Stimulated activated CD4-positive, alpha-beta T cell treated with anti-CD3 and anti-CD28 coated beads, Interleukin-15, amount 100 ng/mL, for 48 hours (primary cell): ENCODE measurements around the gene TMED6.
"Not testable (repeated sequence)": the region's sequence is repeated elsewhere in the genome, so short reads cannot be mapped to it uniquely, and the experiment has no call there.

Experiments
- DNase-seq, 2 donors: peaks; one replicate each; pipeline ENCODE4 v3.0.0-alpha.2; 2020; ENCODE audit warnings: low read depth in 2 of 2

The TMED6 gene

GRCh38 chr16:69360070-69360469 lies 8.5 kb upstream of the TMED6 start:
- not testable (repeated sequence) for DNase-seq

DNA sequence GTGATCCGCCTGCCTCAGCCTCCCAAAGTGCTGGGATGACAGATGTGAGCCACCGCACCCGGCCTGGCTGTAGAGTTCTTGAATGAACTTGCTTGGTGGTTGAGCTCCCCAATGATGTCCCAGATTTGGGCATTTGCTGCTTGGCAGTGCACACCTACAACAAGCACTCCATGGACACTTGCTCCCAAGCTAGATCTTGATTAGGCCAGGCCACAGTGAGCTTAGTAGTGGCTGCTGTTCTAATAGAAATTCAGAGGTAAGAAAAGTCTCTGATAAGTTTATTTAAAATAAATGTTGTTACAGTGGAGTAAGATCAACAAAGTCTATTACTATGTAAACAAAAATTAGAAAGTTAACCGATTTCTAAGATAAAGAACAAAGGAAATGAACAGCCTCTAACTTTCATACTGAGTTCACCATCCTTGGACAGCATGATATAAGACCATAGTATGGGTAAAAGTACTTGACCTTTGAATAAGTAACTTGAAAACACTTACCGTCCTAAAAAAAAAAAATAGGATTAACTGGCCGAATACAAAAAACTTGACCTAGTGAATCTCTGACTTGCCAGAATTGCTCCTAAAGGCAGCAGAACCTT lies 951 bp downstream of the TMED6 start:
- DNase-seq, result no peak

- DNase-seq, result no peak
Measured at GRCh38 chr16:69349536-69349935, 2.0 kb downstream of the TMED6 start.

- DNase-seq, result no peak
Measured at GRCh38 chr16:69348222-69348621, 3.4 kb downstream of the TMED6 start.

GRCh38 chr16:69346683-69347082 lies 4.9 kb downstream of the TMED6 start:
- DNase-seq, result no peak

DNA sequence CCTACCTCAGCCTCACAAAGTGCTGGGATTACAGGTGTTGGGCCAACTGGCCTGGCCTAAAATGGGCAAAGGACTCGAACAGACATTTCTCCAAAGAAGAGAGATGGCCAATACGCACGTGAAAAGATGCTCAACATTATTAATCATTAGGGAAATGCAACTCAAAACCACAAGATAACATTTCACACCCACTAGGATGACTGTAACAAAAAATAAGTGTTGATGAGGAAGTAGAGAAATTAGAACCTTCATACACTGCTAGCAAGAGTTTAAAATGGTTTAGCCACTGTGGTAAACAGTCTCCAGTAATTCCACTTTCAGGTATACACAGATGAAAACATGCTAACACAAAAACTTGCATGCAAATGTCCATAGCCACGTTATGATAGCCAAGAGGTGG lies 5.7 kb downstream of the TMED6 start:
- DNase-seq, result no peak

GRCh38 chr16:69344171-69344570 lies 7.4 kb downstream of the TMED6 start:
- DNase-seq, result no peak

DNA sequence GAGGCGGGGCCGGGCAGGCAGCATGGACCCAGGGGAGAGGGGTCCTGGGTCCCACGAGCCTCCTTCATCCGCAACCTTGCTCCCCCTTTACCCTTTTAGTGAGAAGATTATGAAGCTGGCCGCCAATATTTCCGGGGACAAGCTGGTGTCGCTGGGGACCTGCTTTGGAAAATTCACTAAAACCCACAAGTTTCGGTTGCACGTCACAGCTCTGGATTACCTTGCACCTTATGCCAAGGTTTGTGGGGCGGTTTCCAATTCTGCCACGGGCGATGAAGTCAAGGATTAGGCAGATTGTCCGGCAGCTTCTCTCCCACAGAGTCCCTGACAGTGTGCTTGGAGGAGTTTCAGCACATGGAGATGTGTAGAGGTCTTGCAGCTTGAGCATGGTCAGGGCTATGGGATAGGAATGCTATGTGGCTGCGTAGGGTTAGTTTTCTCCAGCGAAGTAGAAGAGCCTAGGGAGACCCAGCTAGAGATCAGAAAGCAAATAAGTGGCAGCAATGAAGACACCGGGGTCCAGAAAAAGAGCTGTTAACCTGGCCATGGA lies 11.4 kb downstream of the TMED6 start:
- DNase-seq, result no peak

GRCh38 chr16:69339289-69340094 lies 12.1 kb downstream of the TMED6 start, which contains the start of the genes COG8 and NIP7:
COG8 (minus strand) TSS chr16:69339564; CDS start chr16:69339552, 12 bp downstream.
NIP7 (plus strand) TSS chr16:69339772; CDS start chr16:69339830, 58 bp downstream.
- DNase-seq, result peak; percentile 89 to 90

GRCh38 chr16:69338557-69339288 lies 12.9 kb downstream of the TMED6 start:
- peak in 1 of 2 donors; percentile 40 for DNase-seq

GRCh38 chr16:69334696-69335095 lies 16.9 kb downstream of the TMED6 start:
- no peak for DNase-seq

DNA sequence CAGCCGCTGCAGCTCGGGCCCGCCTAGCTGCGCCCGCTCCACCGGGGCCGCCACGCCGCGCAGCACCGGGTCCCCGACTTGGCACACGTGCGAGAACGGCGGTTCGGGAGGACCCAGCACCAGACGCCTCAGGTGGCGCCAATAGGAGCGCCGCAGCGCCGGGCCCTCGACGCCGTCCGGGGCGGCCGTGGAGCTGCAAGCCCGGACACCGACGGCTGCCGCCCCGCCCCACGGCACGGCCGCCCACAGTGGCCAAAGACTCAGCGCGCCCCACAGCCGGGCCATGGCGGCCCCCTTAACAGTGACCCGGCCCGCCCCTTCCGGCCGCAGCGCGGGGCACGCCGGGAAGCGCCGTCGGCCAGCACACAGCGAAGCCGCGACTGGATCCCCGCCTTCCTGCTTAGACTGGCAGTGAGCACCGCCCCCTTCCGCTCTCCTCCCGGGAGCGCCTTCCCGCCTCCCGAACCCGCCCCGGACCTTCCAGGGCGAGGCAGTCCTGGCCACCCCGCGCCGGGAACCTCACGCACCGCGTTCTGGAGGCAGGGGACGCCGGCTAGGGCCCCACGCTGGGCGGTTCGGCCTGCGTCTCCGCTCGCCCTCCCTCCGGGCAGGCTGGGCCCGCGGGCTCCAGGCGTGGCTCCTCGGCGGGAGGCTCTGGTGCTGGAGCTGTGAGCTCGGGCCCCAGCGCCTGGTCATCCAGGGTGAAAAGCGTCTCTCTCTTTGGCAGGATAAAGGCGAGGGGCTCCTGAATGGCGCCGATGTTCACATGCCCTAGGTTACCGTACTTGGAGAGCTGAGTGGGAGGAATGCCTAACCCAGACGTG lies 21.1 kb downstream of the TMED6 start, which contains the start of gene PDF:
Gene PDF (minus strand): TSS at position 303 of the 824 bp plus-strand sequence. CDS start 18 bp downstream, at position 285.
- DNase-seq, result peak; percentile 63 to 76

DNA sequence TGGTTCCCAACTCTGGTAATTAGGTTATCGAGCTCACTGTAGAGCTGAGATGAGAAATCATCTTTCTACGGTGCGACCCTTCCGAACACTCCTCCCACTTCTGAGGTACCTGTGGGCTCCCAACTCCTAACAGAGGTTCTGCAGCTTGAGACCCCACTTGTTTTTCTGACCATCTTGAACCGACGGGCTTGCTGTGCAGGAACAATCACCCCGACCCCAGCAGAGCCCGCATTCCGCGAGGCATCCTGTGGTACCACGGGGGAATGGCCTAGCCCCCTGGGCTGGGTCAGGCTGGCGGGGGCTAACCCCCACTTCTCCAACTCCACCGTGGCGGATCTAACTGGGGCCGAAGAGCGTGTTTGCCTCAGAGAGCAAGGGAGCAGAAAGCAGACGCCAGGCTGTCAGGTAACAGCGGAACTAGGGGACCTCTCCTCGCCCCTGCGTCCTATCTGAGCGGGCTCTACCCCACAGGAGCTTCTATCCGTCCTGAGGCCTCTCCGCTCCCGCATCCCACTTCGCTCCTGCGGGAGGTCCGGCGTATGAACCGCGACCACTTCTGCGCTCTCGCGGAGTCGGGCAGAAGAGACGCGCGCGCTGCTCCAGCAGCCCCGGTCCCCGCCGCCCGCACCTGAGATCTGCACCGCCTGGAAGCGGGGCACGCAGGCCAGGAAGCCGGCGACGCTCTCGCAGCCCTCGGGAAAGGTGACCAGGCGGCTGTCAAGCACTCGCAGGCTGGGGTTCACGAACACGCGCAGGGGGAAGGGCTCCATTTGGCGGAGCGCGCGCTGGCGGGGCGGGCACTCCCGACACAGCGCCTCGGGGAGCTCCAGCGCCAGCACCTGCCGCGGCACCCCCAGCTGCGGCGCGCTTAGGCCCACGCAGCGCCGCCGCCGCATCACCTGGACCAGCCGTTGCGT lies 22.0 kb downstream of the TMED6 start:
- DNase-seq, result peak; percentile 15 to 23

- no peak for DNase-seq
Measured at GRCh38 chr16:69328854-69329316, 22.7 kb downstream of the TMED6 start.

DNA sequence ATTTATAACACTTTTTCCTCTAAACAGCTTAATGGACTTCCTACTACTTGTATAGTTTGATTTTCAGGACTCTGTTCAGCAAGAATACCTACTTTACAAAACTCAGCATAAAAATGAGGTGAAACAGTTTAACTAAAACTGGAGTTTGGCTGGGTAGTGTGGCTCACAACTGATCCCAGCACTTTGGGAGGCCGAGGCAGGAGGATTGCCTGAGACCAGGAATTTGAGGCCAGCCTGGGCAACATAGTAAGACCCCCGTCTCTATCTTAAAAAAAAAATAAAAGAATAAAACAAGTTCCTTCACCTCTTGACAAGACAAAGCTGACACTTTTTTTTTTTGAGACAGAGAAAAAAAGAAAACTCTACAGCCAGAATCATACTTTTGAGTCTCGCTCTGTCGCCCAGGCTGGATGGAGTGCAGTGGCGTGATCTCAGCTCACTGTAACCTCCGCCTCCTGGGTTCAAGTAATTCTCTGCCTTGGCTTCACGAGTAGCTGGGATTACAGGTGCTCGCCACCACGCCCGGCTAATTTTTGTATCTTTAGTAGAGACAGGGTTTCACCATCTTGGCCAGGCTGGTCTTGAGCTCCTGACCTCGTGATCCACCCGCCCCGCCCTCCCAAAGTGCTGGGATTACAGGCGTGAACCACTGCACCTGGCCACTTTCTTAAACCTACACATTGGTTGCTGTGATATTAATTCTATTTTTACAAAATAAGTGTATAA lies 23.8 kb downstream of the TMED6 start:
- DNase-seq, result no peak

DNA sequence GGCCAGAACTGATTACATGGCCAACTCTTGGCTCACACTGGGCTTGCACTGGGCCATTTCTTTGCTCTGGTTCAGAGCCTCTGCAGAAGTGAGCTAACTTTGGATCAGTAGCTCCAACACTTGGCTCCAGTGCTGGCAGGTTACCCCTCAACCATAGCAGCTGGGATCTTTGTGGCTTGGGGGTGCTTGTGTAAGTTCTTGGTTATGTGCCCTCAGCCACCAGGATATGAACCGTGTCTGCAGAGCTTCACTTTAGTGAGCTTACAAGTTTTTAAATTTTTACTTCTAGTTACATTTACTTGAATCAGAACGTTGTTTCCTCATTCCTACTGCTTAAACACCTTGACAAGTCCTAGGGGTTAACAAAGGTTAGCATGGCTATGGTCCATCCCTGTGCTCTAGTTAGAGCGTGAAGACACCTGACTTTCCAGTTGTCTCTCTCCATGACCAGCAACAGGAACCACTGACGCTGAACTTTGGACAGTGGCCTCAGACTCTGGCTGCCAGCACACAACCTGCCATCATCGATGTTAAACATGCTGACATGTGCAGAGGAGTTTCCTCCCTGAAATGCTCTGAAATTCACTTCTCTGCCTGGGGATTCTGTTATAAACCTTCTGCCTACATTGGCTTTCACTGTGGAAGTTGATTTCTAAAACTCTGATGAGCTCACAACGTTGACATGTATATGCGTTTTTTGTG lies 25.3 kb downstream of the TMED6 start:
- DNase-seq, result no peak

- DNase-seq, result no peak
Measured at GRCh38 chr16:69325784-69326171, 25.8 kb downstream of the TMED6 start.

DNA sequence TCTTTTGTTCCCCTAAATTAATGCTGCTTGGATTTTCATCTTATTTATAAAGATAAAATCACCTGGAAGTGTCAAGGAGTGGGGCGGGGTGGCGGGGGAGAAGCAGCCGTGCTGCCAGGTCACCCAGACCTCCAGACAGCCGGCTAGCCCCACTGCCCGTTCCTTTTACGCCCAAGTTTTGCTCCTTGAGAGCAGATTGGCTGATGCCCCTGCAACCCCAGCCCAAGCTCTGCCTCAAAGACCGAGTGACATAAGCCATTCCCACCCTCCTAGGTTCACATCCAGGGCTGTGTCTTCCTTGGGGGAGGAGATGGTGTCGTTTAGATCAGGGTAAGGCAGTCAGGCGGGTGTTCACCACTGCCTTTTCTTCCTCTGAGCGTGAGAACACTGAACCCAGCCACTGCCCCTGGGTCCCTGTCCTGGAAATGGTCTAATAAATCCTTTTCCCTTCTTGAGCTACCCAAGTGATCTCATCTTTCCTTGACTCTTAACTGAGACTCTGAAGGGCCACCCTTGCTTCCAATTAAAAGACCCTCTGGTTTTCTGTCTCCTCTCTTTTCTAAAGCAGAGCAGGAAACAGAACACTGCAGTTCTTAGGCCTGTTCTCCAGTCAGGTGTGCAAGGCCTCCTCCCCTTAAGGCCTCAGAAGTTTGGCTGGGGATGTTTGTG lies 26.9 kb downstream of the TMED6 start:
- no peak for DNase-seq
